RWPE1 (cell line): Measurements from ENCODE around the gene TFCP2.
"Not testable (repeated sequence)": the region's sequence is repeated elsewhere in the genome, so short reads cannot be mapped to it uniquely, and the experiment has no call there.

Experiments used
- CTCF ChIA-PET: fragments of 350-600 bp; sonication (Branson Sonifier 250); formaldehyde crosslinking; extraction: SDS; loops from one replicate; lab custom pipeline; 2021; lab: Yijun Ruan, JAX
- POLR2A ChIA-PET: fragments of 400-600 bp; formaldehyde crosslinking; extraction: SDS; loops from one replicate; lab custom pipeline; 2020; ENCODE audit warnings: antibody characterized with exemption; ENCODE audit not compliant: low non-redundant PET; lab: Yijun Ruan, JAX
- DNase-seq: peaks from one replicate; pipeline ENCODE4 v3.0.0; 2012; ENCODE audit warnings: low spot score
- H3K27ac ChIP-seq: fragments of 450-650 bp; 2 replicates; pipeline ENCODE4 v1.5.1; 2017
- TF ChIP-seq, protein P1 (sequence below): fragments of 450-650 bp; conservative IDR thresholded peaks from 2 replicates; pipeline ENCODE4 v1.5.1; 2017; ENCODE audit warnings: low read depth, mild to moderate bottlenecking

TFCP2 gene

DNA sequence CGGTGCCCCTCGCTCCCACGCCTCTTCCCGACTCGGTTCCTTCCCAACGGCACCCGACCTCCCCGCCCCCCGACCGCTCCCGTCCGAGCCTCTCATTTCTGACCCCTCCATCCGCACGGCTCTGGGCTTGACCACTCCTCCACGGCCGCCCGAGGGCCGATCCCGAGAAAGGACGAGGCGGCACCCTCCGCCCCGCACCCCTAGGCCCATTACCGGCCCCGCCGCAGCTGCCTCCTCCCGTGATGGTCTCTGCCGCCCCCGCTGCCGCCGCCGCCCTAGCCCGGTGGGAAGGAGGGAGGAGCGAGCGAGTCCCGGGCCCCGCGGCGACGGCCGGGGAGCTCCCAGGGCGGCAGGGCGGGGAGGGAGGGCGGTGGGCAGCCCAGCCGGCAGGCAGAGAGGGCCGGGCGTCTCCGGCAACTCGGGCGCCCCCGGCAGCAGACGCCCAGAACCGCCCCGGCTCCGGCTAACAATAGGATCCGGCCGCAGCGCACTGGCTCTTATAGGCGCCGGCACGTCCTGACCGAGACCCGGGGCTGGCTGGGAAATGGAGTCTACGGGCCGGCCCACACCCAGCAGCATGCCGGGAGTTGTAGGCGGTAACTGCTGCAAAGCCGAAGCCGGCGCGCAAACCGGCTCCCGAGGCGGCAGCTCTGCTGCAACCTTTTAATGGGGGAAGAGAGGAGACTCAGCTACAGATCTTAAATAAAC lies 89.7 kb downstream of the TFCP2 start, which contains the start of gene CSRNP2:
TSS of gene CSRNP2 (minus strand) at position 471 of the 708 bp plus-strand sequence. CDS start 7,035 bp downstream, outside the sequence.
- peak; percentile 97 for DNase-seq
- POLR2A ChIA-PET = interaction anchor here (0.5 to 1.7 kb wide), 12 partner anchors 9 to 463 kb away, joined by 3 to 13 read pairs (median 4); partner anchors contain the start of gene POU6F1
- TF ChIP-seq, protein P1, sequence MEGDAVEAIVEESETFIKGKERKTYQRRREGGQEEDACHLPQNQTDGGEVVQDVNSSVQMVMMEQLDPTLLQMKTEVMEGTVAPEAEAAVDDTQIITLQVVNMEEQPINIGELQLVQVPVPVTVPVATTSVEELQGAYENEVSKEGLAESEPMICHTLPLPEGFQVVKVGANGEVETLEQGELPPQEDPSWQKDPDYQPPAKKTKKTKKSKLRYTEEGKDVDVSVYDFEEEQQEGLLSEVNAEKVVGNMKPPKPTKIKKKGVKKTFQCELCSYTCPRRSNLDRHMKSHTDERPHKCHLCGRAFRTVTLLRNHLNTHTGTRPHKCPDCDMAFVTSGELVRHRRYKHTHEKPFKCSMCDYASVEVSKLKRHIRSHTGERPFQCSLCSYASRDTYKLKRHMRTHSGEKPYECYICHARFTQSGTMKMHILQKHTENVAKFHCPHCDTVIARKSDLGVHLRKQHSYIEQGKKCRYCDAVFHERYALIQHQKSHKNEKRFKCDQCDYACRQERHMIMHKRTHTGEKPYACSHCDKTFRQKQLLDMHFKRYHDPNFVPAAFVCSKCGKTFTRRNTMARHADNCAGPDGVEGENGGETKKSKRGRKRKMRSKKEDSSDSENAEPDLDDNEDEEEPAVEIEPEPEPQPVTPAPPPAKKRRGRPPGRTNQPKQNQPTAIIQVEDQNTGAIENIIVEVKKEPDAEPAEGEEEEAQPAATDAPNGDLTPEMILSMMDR = no peak
- CTCF ChIA-PET = interaction anchor here (0.6 to 1.3 kb wide), 4 partner anchors 9 to 344 kb away, joined by 3 to 4 read pairs (median 4); partner anchors contain the start of gene DAZAP2
- peak within 1 kb of the TSS; percentile 82 for H3K27ac ChIP-seq

DNA sequence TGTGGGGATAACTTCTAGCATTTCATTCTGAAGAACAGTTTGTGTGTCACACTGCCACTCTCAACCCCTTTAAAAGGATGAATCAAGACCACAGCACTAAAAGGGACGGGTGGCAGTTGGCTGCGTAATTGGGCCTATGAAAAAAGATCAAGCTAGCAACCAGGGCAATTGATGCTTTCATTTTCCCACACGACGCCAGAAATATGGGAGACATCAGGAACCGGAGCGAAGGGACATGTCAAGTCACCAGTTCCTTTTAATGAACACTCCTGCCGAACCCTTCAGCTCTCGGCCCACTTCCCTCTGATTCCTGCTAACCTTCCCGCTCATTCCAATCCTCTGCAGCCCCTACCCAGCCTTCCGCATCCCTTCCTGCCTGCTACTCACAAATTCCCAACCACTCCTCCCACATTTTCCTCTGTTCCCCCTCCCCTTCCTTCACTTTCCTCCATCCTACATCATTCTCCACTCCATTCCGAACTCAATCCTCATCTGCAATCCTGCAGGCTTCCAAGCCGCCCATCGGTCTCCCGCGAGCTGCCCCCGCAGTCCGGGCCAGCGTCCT lies 90.3 kb downstream of the TFCP2 start:
- ChIA-PET POLR2A (interaction anchor here (0.6 to 1.7 kb wide), 8 partner anchors 13 to 317 kb away, joined by 3 to 7 read pairs (median 4); partner anchors contain the start of gene POU6F1), CTCF (interaction anchor here (0.6 to 1.3 kb wide), 2 partner anchors 8 to 323 kb away, joined by 4 read pairs; no protein-coding TSS in a partner anchor)
- TF ChIP-seq, protein P1 = no peak
- DNase-seq = peak; percentile 45
- peak overlapping the region; percentile 82 for H3K27ac ChIP-seq

DNA sequence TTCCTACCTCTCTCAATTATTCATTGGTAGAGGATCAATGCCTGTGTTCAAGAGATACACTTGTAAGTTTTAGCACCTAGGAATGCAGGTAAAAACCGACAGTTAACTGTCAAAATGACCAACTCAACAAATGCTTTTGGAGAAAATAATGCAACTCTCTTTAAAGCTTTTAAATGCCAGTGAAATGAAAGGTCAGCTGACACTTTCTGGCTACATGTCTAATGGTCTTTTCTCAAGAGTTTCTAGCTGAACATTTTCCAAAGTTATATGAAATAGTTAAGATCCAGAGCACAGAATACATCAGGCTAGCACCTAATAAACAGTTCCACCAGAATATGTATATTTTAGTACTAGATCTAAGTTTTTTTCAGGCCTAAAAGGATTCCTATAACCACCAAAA lies 91.5 kb downstream of the TFCP2 start:
- ChIA-PET POLR2A (no interaction called here), CTCF (interaction anchor here (0.7 kb wide), 1 partner anchor 260 kb away, joined by 3 read pairs; no protein-coding TSS in a partner anchor)

DNA sequence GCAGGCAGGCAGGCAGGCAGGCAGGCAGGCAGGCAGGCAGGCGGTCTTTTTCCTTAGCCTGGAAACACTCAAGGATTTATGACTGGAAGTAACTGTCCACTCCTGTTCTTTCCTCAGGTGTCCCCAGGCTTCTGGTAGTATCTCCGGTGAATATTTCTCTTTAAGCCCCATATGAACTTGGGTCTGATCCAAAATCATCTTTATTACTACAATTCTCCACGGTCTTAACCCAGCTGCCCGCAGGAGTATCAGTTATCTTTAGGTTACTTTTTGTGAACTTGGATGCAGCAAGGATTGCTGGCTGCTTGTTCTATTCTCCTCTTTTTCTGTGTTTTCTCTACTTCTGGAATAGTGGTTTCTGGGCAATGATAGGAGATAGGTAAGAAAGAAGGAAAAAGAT lies 92.8 kb downstream of the TFCP2 start:
- no peak overlapping the region for H3K27ac ChIP-seq
- ChIA-PET CTCF (no interaction called here), POLR2A (no interaction called here)
- TF ChIP-seq, protein P1 = no peak
- no peak for DNase-seq

More for the DNA sequence above, 91.5 kb downstream of the TFCP2 start:
- TF ChIP-seq, protein P1 = no peak
- no peak overlapping the region for H3K27ac ChIP-seq
- no peak for DNase-seq

DNA sequence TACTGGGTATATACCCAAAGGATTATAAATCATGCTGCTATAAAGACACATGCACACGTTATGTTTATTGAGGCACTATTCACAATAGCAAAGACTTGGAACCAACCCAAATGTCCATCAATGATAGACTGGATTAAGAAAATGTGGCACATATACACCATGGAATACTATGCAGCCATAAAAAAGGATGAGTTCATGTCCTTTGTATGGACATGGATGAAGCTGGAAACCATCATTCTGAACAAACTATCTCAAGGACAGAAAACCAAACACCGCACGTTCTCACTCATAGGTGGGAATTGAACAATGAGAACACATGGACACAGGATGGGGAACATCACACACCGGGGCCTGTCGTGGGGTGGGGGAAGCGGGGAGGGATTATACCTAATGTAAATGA lies 94.1 kb downstream of the TFCP2 start:
- CTCF ChIA-PET, POLR2A ChIA-PET, DNase-seq, H3K27ac ChIP-seq: not testable (repeated sequence)

DNA sequence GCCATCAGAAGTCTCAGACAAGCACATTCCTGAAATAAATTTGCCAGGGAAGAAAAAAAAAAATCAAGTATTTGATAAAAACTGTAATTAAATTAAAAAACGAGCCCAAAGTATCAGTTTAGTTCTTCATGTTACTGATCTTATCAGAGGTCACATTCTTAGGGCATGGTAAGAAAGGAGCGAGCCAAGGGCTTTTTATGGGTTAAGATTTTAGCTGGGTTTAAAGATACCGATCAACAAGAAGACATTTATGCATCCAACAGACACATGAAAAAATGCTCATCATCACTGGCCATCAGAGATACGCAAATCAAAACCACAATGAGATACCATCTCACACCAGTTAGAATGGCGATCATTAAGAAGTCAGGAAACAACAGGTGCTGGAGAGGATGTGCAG lies 94.6 kb downstream of the TFCP2 start:
- H3K27ac ChIP-seq, DNase-seq, CTCF ChIA-PET, POLR2A ChIA-PET: not testable (repeated sequence)

DNA sequence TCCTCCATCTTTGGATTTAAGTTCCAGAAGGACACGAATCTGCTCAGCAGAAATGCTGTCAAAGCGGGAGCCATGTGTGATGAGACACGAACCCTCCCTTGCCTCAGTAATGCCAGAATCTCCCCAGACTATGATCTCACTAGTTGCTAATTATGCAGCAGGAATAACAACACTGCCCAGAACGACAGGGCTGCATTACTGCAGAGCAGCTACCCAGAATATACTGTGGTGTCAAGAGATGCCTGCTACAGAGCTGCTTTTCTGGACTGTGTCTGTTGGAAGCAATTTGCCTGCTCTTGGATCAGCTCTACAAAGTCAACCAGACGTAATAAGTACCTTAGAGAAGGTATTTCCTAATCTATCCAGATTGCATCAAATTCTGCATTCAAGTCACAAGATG lies 95.0 kb downstream of the TFCP2 start:
- TF ChIP-seq, protein P1 = no peak
- H3K27ac ChIP-seq = no peak overlapping the region
- no peak for DNase-seq
- ChIA-PET POLR2A (no interaction called here), CTCF (interaction anchor here (0.6 kb wide), 1 partner anchor 15 kb away, joined by 4 read pairs; no protein-coding TSS in a partner anchor)
